GM19328 (cell line): ENCODE measurements around the gene PRPF19.

Experiments used
- ATAC-seq: cut with Tn5 transposase; IDR thresholded peaks from one replicate; pipeline ENCODE4 v1.9.1; 2021; ENCODE audit warnings: mild to moderate bottlenecking, moderate library complexity; ENCODE audit not compliant: unreplicated experiment

PRPF19 gene

DNA sequence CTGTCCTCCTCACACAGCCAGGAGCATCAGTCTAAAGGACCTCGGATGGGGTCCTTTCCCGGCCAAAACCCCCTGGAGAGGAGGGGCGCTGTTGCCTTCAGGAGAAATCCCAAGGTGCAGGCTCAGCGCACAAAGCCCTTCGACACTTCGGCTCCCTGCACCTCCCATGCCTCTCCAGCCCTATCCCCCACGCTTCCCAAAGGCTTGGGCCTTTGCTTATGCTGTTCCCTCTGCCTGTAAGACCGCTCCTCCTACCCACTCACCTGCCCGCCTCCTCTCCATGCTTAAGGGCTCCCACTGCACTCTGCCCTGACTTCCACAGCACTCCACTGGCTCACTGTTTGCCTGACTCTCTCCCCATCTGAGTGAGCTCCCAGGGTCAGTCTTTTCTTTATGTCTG is 32.1 kb upstream of the PRPF19 start:
- ATAC-seq, result no peak

DNA sequence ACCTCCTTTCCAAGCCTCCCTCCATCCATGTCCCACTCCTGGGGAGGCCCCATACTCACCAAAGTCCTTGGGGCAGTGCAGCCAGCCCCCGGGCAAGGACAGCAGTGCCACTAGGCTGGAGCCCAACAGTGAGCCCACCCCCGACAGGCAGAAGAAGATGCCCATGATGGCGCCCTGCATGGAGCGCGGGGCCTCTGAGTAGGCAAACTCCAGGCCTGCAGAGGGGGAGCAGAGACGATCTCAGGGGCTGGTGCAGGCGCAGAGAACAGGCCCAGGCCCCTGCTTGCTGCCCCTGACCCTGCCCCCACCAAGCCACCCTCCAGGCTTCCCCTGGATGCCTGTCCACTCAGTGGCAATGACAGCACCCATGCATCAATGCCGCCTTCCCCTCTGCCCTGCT is 31.4 kb upstream of the PRPF19 start:
- no peak for ATAC-seq

DNA sequence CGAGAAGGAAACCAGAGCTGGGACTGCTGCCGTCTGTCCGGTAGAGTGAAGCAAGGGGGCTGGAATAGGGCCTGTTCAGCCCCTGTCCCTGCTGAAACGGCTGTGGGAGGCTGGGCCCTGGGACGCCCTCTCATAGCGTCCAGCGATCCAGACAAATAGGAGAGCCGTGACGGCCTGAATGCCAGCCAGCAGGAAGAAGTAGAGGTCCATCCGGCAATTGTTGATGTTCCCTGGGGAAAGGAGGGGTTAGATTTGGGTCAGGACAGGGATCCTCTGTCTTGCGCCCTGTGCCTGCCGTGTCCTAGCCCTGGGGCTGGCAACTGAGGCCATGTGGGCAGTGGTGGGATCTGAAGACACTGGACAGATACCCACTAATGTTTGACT is 30.8 kb upstream of the PRPF19 start:
- ATAC-seq, result no peak

DNA sequence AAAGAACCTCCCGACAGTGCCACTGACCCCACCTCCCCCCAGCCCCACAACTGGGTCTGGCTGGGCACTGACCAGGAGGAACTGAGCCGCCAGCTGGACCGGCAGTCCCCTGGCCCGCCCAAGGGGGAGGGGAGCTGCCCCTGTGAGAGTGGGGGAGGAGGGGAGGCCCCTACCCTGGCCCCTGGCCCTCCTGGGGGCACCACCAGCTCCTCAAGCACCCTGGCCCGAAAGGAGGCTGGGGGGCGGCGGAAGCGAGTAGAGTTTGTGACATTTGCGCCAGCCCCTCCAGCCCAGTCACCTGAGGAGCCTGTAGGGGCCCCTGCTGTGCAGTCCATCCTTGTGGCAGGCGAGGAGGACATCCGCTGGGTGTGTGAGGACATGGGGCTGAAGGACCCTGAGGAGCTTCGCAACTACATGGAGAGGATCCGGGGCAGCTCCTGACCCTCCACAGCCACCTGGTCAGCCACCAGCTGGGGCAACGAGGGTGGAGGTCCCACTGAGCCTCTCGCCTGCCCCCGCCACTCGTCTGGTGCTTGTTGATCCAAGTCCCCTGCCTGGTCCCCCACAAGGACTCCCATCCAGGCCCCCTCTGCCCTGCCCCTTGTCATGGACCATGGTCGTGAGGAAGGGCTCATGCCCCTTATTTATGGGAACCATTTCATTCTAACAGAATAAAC is 30.2 kb upstream of the PRPF19 start:
- no peak for ATAC-seq

DNA sequence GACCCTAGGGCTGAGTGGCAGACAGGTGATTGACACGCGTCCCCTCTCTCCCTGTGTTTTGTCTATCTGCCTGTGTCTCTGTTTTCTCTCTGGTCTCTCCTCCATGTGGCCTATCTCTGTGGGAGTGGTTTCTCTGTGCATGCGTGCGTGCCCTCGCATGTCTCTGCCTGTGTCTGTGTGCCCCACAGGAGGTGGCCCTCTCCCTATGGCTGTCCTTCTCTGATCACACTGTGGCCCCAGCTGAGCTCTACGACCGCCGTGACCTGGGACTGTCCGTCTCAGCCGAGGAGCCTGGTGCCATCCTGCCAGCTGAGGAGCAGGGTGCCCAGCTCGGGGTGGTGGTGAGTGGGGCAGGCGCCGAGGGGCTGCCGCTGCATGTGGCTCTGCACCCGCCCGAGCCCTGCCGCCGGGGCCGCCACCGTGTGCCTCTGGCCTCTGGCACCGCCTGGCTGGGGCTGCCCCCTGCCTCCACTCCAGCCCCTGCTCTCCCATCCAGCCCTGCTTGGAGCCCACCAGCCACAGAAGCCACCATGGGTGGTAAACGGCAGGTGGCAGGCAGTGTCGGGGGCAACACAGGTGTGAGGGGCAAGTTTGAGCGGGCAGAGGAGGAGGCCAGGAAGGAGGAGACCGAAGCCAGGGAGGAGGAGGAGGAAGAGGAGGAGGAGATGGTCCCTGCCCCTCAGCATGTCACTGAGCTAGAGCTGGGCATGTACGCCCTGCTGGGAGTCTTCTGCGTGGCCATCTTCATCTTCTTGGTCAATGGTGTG is 29.5 kb upstream of the PRPF19 start:
- ATAC-seq, result no peak

DNA sequence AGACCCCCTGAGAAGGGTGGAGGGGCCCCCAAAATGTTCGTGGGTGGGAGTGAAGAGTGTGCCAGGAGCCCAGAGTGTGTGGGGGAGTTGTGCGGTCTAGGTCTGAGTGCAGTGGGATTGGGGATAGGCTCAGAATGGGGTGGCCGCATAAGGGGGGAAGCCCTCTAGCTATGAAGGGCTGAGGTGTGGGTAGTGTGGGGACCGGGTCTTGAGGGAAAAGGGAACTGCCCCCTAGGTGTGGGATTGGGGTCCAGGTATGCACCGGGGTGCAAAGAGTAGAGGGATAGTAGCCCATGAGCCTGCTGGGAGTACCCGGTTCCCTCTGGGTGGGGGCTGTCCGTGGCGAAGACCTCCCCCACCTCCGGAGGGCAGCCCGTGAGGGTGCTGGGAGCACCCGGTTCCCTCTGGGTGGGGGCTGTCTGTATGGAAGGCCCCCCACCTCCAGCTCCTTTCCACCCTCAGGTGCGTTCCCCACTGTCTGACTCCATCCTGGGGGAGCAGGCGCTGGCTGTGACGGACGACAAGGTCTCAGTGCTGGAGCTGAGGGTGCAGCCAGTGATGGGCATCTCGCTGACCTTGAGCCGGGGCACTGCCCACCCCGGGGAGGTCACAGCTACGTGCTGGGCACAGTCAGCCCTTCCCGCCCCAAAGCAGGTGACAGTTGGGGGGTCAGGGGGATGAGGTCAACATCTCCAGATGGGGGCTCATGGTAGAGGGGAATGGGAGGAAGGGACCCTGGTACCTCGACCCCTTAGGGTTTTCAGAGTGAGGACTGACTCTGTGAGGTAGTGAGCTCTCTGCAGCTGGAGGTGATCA is 28.6 kb upstream of the PRPF19 start:
- no peak for ATAC-seq

DNA sequence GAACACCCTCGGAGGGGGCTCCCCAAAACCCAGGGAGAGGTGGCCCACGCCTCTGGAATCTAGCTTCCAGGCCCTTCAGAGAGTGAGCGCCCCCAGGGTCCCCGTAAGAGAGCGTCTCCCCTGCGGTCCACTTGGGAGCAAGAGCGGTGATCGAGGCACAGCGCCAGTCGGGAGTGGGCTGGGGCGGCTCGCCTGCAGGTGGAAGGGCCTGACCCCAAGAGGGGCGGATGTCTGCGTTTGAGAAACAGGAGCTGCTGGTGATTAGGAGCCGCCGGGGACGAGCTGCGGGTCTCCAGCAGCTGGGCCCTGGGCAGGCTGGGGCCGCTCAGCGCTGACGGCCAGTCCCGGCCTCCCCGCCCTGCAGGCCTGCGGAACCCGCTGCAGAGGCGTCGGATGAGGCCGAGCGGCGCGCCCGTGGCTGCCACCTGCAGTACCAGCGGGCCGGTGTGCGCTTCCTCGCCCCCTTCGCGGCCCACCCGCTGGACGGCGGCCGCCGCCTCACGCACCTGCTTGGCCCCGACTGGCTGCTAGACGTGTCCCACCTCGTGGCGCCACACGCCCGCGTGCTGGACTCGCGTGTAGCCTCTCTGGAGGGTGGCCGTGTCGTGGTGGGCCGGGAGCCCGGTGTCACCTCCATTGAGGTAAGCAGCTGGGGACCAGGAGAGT is 27.9 kb upstream of the PRPF19 start:
- ATAC-seq, result no peak

DNA sequence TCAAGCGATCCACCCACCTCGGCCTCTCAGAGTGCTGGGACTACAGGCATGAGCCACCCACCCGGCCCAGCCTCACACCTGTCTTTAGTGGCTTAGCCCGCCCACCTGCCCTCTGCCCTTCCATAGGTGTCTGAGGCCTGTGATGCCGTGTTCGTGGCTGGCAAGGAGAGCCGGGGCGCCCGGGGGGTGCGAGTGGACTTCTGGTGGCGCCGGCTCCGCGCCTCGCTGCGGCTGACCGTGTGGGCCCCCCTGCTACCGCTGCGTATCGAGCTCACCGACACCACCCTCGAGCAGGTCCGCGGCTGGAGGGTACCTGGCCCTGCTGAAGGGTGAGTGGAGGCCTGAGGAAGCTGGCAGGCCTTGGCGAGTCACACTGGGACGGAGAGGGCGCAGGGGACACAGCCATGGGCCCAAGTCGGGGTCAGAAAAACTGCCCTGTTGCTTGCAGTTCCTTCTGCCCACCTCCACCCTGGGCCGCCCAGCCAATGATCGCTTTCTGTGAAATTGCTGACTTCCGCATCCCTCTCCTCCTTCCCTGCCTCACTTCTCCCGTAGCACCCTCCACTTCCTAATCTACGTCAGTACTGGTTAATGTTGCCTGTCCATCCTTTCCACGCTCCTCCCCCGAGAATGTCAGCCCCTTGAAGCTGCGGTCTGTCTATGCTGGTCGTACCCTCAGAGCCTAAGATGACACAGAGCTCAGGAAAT is 27.2 kb upstream of the PRPF19 start:
- no peak for ATAC-seq

DNA sequence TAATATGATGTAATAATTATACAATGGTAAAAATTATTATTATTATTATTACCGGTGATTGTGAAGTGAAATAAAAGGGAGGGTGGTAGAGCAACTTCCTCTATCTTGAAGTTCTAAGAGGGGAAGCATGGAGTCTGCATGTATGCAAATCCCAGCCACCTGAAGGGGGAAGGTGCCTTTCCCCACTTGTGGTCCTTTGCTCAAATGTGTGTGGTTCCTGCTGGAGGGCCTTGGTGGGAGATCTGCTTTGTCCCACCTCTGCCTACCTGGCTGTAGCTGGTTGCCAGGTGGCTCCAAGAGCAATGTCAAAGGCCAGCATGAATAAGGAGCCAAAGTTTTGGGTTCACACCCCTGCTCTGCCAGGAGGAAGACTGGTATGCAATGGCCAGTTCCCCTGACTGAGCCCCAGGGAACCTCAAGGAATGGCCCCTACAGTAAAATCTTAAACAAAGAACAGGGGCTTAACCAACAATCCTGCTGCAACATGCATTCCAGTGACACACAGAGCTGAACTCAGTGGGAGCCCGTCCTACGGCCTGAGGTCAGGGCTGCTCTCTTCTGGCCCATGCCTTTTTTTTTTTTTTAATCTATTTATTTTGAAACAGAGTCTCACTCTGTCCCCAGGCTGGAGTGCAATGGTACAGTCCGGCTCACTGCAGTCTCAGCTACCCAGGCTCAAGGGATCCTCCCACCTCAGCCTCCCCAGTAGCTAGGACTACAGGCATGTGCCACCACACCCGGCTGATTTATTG is 26.4 kb upstream of the PRPF19 start:
- no peak for ATAC-seq

DNA sequence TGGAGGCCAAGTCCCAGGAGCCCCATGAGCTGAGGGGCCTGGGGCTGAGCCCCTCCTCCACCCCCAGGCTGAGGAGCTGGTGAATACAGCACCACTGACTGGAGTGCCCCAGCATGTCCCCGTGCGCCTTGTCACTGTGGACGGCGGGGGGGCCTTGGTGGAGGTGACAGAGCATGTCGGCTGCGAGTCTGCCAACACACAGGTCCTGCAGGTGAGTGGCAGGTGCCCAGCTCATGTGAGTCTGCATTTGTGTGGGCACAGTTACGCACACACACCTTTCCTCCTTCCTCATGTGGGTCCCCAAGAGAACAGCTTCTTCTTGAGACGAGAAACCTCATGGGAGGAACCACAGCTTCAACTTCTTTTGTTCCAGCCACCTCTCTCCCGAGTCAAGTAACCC is 25.5 kb upstream of the PRPF19 start:
- no peak for ATAC-seq

DNA sequence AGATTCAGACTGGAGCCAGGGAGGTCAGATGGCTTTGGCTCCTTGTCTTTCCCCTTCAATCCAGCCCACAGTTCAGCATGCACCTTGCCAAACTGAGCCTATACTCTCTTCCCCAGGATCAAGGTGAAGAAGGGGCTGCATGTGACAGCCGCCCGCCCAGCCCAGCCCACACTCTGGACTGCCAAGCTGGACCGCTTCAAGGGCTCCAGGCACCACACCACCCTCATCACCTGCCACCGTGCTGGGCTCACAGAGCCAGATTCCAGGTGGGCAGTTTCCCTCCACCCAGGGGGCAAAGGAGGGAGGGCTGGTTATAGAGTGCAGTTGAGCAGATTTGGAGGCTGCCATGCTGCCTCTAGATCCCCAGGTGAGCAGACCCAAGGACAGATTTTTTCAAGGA is 24.0 kb upstream of the PRPF19 start:
- ATAC-seq, result no peak

DNA sequence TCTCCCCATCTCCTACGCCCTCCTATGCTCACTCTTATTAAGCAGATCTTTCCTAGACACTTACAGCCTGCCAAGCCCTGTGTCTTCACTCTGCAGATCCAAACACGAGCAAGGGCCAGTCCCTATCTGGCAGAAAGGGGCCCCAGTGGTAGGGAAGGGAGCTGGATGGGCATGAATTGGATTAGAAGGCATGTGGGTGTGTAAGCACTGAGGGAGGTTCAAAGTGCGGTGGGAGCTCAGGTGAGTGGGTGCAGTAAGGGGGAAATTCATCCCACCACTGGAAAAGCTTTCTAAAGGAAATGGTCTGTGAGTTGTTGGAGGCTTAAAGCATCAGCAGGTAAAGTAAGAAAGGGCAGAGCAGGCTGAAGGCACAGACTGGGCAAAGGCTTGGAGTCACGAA is 23.4 kb upstream of the PRPF19 start:
- ATAC-seq, result no peak

DNA sequence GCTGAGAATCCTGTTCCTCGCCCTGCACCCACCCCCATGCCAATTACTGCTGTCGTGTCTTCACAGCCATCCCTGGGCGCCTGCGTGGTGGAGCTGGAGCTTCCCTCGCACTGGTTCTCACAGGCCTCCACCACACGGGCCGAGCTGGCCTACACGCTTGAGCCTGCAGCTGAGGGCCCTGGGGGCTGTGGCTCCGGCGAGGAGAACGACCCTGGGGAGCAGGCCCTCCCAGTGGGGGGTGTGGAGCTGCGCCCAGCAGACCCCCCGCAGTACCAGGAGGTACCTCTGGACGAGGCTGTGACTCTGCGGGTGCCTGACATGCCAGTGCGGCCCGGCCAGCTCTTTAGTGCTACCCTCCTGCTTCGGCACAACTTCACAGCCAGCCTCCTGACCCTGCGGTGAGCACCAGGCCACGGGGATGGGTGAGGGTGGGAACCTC is 22.2 kb upstream of the PRPF19 start:
- ATAC-seq, result no peak

DNA sequence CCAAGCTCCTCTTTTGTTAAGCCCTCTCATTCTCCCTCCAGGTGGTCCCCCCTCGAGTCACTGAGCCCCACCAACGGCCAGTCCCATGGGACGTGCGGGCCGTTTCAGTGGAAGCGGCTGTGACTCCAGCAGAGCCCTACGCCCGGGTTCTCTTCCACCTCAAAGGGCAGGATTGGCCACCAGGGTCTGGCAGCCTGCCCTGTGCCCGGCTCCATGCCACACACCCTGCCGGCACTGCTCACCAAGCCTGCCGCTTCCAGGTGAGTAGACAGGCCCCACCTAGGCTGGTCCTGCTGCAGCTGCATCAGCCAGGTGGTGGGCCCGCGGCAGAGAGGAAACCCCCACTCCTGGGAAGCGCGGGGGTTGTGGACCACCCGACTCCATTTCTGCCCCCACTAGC is 21.2 kb upstream of the PRPF19 start:
- ATAC-seq, result no peak

DNA sequence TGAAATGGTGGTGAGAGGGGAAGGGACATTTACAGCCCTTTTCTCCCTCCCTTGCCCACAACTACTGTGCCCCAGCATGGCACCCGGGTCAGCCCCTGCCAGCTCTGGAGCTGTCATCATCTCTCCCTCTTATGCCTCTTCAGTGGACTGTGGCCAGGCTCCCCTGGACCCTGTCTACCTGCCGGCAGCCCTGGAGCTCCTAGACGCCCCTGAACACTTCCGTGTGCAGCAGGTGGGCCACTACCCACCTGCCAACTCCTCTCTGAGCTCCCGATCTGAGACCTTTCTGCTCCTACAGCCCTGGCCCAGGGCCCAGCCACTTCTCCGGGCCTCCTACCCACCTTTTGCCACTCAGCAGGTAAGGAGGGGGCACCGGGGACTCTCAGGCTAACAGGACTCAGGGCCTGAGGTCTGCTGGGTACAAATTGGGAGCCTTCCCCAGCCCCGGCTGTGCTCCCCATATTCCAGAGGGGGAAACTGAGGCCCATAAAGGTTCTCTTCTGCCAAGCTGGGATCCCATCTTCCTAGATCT is 20.7 kb upstream of the PRPF19 start:
- ATAC-seq, result no peak

DNA sequence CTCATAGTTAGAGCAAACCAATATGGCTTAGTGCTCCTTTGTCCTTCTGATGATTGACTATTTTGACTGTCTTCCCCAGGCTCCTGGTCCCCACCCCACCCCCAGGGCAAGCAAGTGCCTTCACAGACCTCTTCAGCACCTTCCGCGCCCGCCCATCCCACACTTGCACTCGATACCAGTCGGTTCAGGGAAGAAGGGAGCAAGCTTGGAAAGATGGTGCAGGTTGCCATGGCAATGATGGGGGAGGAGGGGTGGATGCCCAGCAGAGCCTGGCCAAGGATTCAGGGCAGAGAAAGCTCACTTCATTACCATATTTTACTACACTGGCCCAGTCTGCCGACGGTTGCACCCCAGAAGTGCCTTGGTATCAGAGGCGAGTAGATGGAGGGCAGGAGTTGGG is 20.1 kb upstream of the PRPF19 start:
- no peak for ATAC-seq

DNA sequence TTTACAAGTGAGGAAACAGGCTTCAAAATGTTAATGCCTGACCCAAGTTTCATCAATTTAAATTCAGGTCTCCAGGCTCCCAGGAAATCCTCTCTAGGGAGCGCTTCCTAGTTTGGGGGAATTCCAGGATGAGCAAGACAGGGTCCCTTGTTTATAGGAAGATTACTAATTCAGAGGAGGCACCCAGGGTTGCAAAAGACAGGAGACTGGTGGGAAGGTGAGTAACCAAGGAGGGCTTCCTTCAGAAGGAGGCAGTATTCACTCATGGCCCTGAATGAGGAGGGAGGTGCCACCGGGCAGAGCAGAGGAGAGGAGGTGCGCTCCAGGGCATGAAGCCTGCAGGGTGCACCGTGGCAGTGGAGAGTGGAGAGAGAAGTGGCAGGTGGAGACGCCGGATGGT is 19.5 kb upstream of the PRPF19 start:
- ATAC-seq, result no peak

DNA sequence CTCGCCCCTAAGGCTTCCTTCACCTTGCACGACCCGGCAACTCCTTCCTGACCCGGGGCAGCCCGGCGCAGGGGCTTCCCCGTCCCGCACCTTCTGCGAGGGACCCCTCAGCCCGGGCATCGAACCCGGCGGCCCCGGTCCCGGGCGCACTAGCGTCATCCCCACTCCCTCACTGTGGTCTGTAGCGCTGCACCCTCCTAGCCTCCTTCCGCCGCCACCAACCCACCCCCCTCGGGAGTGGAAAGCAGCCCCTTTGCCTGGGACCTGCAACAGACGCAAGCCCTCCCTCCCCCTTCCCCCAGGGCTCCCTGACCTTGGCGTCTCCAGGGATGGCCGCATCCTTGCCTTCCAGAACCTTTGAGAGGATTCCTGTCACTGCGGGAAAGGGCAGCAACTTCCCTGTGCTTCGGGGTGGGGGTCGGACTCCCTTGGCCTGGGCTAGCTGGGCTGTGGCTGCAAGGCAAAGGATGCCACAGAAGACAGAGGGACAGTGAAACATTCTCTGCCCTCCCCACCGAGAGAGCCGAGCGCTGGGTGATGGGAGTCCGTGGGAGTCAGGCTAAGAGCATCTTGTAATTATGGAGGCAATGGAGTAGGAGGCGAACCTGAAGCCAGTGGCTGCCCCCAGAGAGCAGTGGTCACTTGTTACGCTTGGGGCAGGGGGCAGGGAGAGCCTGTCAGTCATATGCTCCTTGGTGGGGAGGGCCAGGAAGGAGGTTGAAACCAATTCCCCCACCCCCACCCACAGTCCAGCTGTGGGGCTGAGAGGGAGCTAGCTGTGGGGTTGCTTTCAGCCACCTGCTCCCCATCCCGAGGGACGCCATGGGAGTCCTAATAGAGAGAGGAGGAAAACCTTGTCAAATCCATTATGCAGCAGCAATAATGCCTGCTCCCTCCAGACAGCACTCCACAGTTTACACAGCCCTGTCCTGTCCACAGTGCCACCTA is 18.8 kb upstream of the PRPF19 start:
- ATAC-seq, result no peak
